ENCODE results near the gene SOX5.
"Not testable (repeated sequence)": the region's sequence is repeated elsewhere in the genome, so short reads cannot be mapped to it uniquely, and the experiment has no call there.

Gene SOX5

DNA sequence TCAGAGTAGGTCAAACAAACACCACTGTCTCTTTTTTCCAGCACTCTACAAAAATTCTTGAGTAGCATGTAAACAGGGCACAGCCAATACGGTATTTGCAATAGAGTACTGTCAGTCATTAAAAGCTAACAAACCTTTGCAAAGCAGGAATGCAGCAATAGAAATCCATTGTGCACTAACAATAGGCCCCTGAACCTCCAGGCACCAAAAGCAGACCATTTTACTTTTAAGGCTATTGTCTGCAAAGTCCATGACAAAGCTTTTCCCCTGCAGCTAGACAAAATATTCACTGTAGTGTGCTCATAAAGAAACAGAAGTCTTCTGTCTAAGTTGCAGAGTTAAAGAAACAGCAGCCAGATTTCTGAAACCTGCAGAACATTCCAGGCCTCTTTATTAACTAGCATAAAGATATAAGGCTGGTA, 191.9 kb downstream of the SOX5 start:
- DNase-seq (ENCODE audit: low read depth, low spot score) = no peak

- DNase-seq (ENCODE audit: low read depth, low spot score) = no peak
Observed at GRCh38 chr12:23756416-23756815, 193.1 kb downstream of the SOX5 start.

GRCh38 chr12:23753628-23754365, 195.7 kb downstream of the SOX5 start:
- no peak for DNase-seq (ENCODE audit: low read depth, low spot score)

DNA sequence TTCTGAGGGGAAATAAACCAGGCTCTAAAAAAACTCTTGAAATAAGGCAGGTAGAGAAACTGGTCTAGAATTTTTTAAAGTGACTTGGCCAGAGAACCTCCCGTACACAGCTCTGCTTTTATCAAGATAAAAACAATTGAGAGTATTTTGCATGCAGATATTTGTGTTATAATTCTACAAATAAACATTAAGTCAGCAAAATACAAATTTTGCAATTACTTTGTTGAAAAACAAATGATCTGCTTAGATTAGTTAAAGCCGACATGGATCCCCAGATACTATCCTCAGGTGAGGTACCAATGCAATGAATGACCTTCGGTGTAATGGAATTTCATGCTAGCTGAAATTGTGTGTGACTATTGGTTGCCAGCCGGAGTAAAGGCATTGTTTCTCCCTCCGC, 197.2 kb downstream of the SOX5 start:
- DNase-seq (ENCODE audit: low read depth, low spot score) = no peak

GRCh38 chr12:23751641-23752040, 197.8 kb downstream of the SOX5 start:
- DNase-seq (ENCODE audit: low read depth, low spot score) = no peak

DNA sequence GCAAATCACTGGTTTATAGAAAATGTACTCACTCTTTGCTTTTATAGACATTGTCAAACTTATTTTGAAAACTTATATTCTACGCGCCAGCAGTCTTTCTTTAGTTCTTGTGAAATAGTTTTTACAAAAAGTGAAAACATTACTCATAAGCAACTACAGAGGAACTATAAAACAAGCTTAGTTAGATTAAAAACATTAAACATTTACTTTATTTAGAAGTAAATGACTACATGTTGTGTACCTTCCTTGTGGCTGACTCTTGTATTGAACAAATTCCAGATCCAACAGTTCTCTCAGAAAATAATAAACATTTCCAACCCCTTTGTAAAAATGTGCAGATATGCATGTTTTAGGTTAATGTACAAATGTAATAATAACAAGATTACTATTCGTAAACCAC, 198.5 kb downstream of the SOX5 start:
- DNase-seq (ENCODE audit: low read depth, low spot score) = no peak

- no peak for DNase-seq (ENCODE audit: low read depth, low spot score)
Observed at GRCh38 chr12:23744696-23745095, 204.8 kb downstream of the SOX5 start.

DNA sequence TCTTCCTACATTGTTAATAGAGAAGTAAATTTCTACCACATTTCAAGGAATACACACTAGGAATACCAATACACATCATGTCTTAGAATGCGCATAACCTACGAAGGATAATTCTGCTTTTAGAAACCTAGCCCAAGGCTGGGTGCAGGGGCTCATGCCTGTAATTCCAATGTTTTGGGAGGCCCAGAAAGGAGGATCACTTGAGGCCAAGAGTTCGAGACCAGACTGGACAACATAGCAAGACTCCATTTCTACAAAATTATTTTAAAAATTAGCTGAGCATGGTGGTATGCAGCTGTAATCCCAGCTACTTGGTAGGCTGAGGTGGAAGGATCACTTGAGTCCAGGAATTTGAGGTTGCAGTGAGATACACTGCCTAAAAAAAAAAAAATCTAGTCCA, 206.9 kb downstream of the SOX5 start:
- DNase-seq (ENCODE audit: low read depth, low spot score) = no peak

DNA sequence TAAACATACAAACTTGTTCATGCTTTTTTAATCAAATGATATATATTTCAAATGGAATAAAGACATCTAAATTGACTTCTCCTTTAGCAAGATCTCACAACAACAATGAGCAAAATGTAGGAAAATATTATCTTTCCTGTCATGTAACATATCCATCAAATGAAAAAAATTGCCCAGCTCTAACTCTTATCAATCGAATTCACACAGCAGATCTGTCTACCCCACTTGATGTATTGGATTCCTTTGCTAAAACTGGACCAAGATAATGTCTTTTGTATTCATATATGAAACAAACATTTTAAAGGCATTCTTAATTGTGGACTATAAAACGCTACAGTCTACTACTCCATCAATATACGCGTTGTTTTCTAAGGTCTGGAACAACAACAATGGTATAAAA, 218.0 kb downstream of the SOX5 start:
- DNase-seq (ENCODE audit: low read depth, low spot score) = no peak

DNA sequence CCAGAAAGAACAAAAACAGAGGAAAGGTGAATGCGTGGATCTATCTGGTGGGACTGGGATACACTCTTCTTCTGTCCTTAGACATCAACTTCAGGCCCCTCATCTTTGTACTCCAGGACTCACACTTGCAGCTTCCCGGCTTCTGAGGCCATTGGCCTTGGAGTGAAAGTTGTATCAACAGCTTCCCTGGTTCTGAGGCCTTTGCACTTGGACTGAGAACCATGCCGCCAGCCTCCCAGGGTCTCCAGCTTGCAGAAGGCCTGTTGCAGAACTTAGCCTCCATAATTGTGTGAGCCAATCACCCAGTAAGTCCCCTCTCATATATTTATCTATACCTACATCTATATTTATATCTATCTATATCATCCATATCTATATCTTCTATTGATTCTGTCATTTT, 218.4 kb downstream of the SOX5 start:
- no peak for DNase-seq (ENCODE audit: low read depth, low spot score)

DNA sequence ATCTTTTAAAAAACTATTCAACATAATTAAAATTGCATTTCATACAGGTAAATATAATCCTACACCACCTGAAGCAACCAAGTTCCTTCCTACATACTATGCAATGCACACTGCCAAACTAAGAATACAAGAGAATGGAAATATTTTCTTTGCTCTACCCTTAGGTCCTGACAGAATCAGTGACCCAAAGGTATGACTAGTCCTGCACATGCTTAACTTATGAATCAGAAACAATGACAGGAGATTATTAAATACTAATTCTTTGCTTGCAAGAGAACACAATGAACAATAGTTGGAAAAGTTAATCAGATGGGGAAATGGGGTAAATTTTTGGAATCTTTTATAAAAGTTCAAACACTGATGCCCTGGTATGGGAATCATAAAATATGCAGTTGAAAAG, 220.1 kb downstream of the SOX5 start:
- no peak for DNase-seq (ENCODE audit: low read depth, low spot score)

DNA sequence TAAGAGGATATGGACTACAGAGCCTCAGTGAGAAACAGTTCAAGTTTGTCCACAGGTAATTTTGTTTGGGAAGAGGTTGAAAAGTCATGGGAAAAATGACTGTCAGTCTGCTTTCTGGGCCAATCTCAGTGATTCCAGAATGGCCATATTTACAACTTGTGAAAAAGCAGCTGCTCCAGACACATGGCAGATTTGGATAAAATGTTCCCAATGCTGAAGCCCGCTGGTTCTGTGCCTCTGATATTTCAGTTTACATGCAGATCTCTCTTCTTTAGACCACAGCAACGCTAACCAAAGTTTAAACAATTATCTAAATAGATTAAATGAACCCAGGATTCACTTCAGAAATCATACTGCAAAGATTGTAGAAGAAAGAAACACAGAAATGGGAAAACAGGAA, 222.8 kb downstream of the SOX5 start:
- DNase-seq (ENCODE audit: low read depth, low spot score) = no peak

DNA sequence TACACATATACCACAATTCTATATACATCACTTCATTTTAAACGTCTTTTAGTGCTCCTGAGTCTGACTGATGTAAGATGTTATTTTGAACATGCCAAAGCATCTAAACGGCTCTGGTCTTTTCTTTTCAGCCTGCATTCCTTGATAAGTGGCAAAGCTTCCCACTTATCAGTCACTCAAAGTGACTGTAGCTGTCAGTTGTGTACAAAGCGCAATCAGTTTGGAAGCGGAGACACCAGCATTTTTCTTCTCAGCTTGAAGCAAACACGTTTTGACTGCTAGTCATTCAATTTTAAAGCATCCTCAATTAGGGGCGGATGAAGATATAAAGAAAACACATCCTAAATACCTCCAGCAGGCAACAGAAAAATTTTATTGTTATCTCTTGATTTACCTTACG, 226.8 kb downstream of the SOX5 start:
- DNase-seq (ENCODE audit: low read depth, low spot score) = no peak

DNA sequence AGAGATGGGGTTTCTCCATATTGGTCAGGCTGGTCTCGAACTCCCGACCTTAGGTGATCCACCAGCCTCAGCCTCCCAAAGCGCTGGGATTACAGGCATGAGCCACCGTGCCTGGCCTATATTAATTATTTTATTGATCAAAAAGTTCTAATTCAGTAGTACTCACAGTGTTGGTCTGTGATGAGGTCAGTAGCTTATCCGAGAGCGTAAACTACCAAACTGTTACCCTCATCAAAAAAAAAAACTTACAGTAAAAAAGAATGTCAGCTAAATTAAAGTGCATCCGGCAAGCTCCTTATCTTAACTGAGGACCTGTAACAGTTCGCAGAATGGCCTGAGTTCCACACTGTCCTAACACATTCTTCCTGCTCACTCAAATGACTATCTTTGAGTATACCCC, 228.2 kb downstream of the SOX5 start:
- DNase-seq (ENCODE audit: low read depth, low spot score) = no peak

DNA sequence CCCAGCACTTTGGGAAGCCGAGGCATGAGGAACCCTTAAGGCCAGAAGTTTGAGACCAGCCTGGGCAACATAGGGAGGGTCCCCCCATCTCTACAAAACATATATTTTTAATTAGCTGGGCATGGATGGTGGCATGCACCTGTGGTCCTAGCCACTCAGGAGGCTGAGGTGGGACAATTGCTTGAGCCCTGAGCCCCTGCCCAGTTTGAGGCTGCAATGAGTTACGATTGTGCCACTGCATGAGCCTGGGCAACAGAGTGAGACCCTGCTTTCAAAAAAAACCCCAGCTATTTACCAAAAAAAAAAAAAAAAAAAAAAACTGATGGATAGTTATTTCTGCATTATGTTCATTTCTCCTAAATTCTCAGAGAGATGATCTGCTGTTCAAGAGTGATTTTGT, 230.0 kb downstream of the SOX5 start:
- no peak for DNase-seq (ENCODE audit: low read depth, low spot score)

GRCh38 chr12:23710361-23710760, 239.1 kb downstream of the SOX5 start:
- DNase-seq (ENCODE audit: low read depth, low spot score) = not testable (repeated sequence)

- no peak for DNase-seq (ENCODE audit: low read depth, low spot score)
Observed at GRCh38 chr12:23708185-23708837, 241.2 kb downstream of the SOX5 start.

- no peak for DNase-seq (ENCODE audit: low read depth, low spot score)
Observed at GRCh38 chr12:23707270-23707669, 242.2 kb downstream of the SOX5 start.

GRCh38 chr12:23704992-23705943, 244.2 kb downstream of the SOX5 start:
- DNase-seq (ENCODE audit: low read depth, low spot score) = no peak

GRCh38 chr12:23703051-23703450, 246.4 kb downstream of the SOX5 start:
- DNase-seq (ENCODE audit: low read depth, low spot score) = no peak

GRCh38 chr12:23699031-23699430, 250.4 kb downstream of the SOX5 start:
- DNase-seq (ENCODE audit: low read depth, low spot score) = no peak

DNA sequence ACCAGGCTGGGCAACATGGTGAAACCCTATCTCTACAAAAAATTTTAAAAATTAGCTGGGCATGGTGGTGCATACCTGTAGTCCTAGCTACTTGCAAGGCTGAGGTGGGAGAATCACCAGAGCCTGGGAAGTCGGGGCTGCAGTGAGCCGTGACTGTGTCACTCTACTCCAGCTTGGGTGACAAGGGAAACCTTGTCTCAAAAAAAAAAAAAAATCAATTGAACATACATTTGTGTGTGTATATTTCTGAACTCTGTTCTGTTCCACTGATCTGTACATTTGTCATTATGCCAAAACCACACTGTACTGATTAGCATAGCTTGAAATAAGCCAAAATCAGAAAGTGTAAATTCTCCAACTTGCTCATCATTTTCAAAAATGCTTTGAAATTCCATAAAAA, 254.6 kb downstream of the SOX5 start:
- no peak for DNase-seq (ENCODE audit: low read depth, low spot score)

Data from activated naive CD8-positive, alpha-beta T cell treated with anti-CD3 and anti-CD28 coated beads, Interleukin-2, amount 50 U/mL, for 16 hours (primary cell).